MV-4-11 (cell line): ENCODE measurements around the gene PRDM4.
"Not testable (repeated sequence)": the region's sequence is repeated elsewhere in the genome, so short reads cannot be mapped to it uniquely, and the experiment has no call there.

ENCODE experiments used
- DNase-seq: peaks from one replicate; lab custom pipeline; 2025; lab: John Stamatoyannopoulos, UW

PRDM4 gene

GRCh38 chr12:107774349-107775029 lies 13.6 kb upstream of the PRDM4 start, which contains the start of gene ASCL4:
ASCL4 (plus strand) TSS chr12:107774704; CDS start chr12:107775219, 515 bp downstream.
- DNase-seq: no peak

GRCh38 chr12:107767466-107767865 lies 6.5 kb upstream of the PRDM4 start:
- DNase-seq: no peak

- no peak for DNase-seq
These were observed 4.4 kb upstream of the PRDM4 start for GRCh38 chr12:107765316-107765715.

GRCh38 chr12:107764626-107765025 lies 3.7 kb upstream of the PRDM4 start:
- DNase-seq: no peak

GRCh38 chr12:107762874-107763273 lies 1.9 kb upstream of the PRDM4 start:
- no peak for DNase-seq

- DNase-seq: no peak
These were observed 566 bp upstream of the PRDM4 start for GRCh38 chr12:107761502-107761904.

- no peak for DNase-seq
These were observed 629 bp downstream of the PRDM4 start for GRCh38 chr12:107760207-107760808.

GRCh38 chr12:107759410-107759809 lies 1.5 kb downstream of the PRDM4 start:
- peak; percentile 57 for DNase-seq

- DNase-seq: no peak
These were observed 11.9 kb downstream of the PRDM4 start for GRCh38 chr12:107749083-107749482.

GRCh38 chr12:107748472-107748871 lies 12.5 kb downstream of the PRDM4 start:
- DNase-seq: peak; percentile 70

GRCh38 chr12:107736914-107737313 lies 24.0 kb downstream of the PRDM4 start:
- peak; percentile 77 for DNase-seq

- DNase-seq: no peak
These were observed 25.2 kb downstream of the PRDM4 start for GRCh38 chr12:107735763-107736162.

- DNase-seq: no peak
These were observed 26.8 kb downstream of the PRDM4 start for GRCh38 chr12:107734139-107734538.

- no peak for DNase-seq
These were observed 28.6 kb downstream of the PRDM4 start for GRCh38 chr12:107732365-107732764.

- DNase-seq: no peak
These were observed 29.6 kb downstream of the PRDM4 start for GRCh38 chr12:107731366-107731765.

GRCh38 chr12:107730618-107731341 lies 30.2 kb downstream of the PRDM4 start:
- no peak for DNase-seq

- not testable (repeated sequence) for DNase-seq
These were observed 33.2 kb downstream of the PRDM4 start for GRCh38 chr12:107727742-107728141.

GRCh38 chr12:107727327-107727726 lies 33.6 kb downstream of the PRDM4 start:
- DNase-seq: not testable (repeated sequence)

GRCh38 chr12:107718606-107719005 lies 42.3 kb downstream of the PRDM4 start:
- no peak for DNase-seq

- DNase-seq: no peak
These were observed 45.2 kb downstream of the PRDM4 start for GRCh38 chr12:107715780-107716179.

- DNase-seq: not testable (repeated sequence)
These were observed 55.4 kb downstream of the PRDM4 start for GRCh38 chr12:107705522-107705921.

- no peak for DNase-seq
These were observed 56.9 kb downstream of the PRDM4 start for GRCh38 chr12:107704041-107704440.

GRCh38 chr12:107702106-107702505 lies 58.8 kb downstream of the PRDM4 start:
- no peak for DNase-seq
